GM18861 (cell line): Measurements from ENCODE around the gene C2orf92.

Experiments used
- ATAC-seq: cut with Tn5 transposase; IDR thresholded peaks from one replicate; pipeline ENCODE4 v1.9.1; 2021; ENCODE audit not compliant: unreplicated experiment

The C2orf92 gene

GRCh38 chr2:97726261-97727064 lies 57.0 kb downstream of the C2orf92 start:
- ATAC-seq, result no peak

- no peak for ATAC-seq
Measured at GRCh38 chr2:97727296-97727695, 57.8 kb downstream of the C2orf92 start.

GRCh38 chr2:97728091-97728731 lies 58.7 kb downstream of the C2orf92 start:
- no peak for ATAC-seq

GRCh38 chr2:97730245-97730644 lies 60.7 kb downstream of the C2orf92 start:
- ATAC-seq, result no peak

- ATAC-seq, result no peak
Measured at GRCh38 chr2:97731274-97732020, 61.9 kb downstream of the C2orf92 start.

- no peak for ATAC-seq
Measured at GRCh38 chr2:97732436-97733340, 63.2 kb downstream of the C2orf92 start.

- no peak for ATAC-seq
Measured at GRCh38 chr2:97733341-97734035, 64.0 kb downstream of the C2orf92 start.

- ATAC-seq, result no peak
Measured at GRCh38 chr2:97734061-97735051, 64.8 kb downstream of the C2orf92 start.

- no peak for ATAC-seq
Measured at GRCh38 chr2:97735161-97735561, 65.6 kb downstream of the C2orf92 start.

- no peak for ATAC-seq
Measured at GRCh38 chr2:97736185-97736584, 66.7 kb downstream of the C2orf92 start.

GRCh38 chr2:97736608-97737330 lies 67.3 kb downstream of the C2orf92 start:
- no peak for ATAC-seq

- no peak for ATAC-seq
Measured at GRCh38 chr2:97737421-97738178, 68.1 kb downstream of the C2orf92 start.

- no peak for ATAC-seq
Measured at GRCh38 chr2:97738179-97739019, 68.9 kb downstream of the C2orf92 start.

GRCh38 chr2:97739020-97739892 lies 69.7 kb downstream of the C2orf92 start:
- no peak for ATAC-seq

- ATAC-seq, result no peak
Measured at GRCh38 chr2:97739893-97740245, 70.4 kb downstream of the C2orf92 start.
